Measurements from ENCODE around the gene MFAP3. TPM values are rescaled to one million over a fixed set of nuclear protein-coding genes. Genes with fewer than 3 reads are reported as not detected.

MFAP3 gene
- polyA plus RNA-seq, 2 of the 4 experiments (the other 2 are of a cell fraction) = 25.1 to 38.9 TPM

GRCh38 chr5:154005648-154006047 lies 33.1 kb upstream of the MFAP3 start:
- H3K4me1 ChIP-seq = no peaks in the 10 kb centered on the region
- H3K9me3 ChIP-seq = no peaks in the 10 kb centered on the region
- H3K4me3 ChIP-seq = no peak overlapping the region
- no peak overlapping the region for H3K4me2 ChIP-seq
- TF ChIP-seq ELK1 (IDR thresholded peaks at IDR 0.05; ENCODE audit: low read depth, low read length) = no peak
- TF ChIP-seq HES2 (IDR thresholded peaks at IDR 0.05) = no peak
- TF ChIP-seq JUNB (IDR thresholded peaks at IDR 0.05) = no peak
- no peak for TF ChIP-seq GATA3 (IDR thresholded peaks at IDR 0.05; ENCODE audit: borderline replicate concordance)
- no peak for TF ChIP-seq RAD21 (conservative IDR thresholded peaks at IDR 0.05 in 1 of 2, IDR thresholded peaks at IDR 0.05 in 1 of 2)
- TF ChIP-seq CTCF (IDR thresholded peaks at IDR 0.05) = no peak
- TF ChIP-seq CBX2 (IDR thresholded peaks at IDR 0.05; ENCODE audit: borderline replicate concordance, low read depth) = no peak
- no peak for TF ChIP-seq KDM5A (IDR thresholded peaks at IDR 0.05)
- TF ChIP-seq ZFP36 (IDR thresholded peaks at IDR 0.05; ENCODE audit: borderline replicate concordance, partially characterized antibody) = no peak
- no peak for TF ChIP-seq RCOR1 (IDR thresholded peaks at IDR 0.05; ENCODE audit: low read depth, low read length)
- no peak for TF ChIP-seq HOXB13 (CRISPR knock-in tag; IDR thresholded peaks at IDR 0.05; ENCODE audit: low read depth)
- TF ChIP-seq HOXA7 (CRISPR knock-in tag; IDR thresholded peaks at IDR 0.05) = no peak
- TF ChIP-seq JUN (IDR thresholded peaks at IDR 0.05) = no peak
- TF ChIP-seq RNF2 (IDR thresholded peaks at IDR 0.05; ENCODE audit: borderline replicate concordance, low read depth) = no peak
- POLR2A ChIA-PET = no interaction called here
- ATAC-seq = no peak
- 58% methylated on average over 1 of the region's 1 CpG for WGBS (ENCODE audit: missing lambda C conversion rate)
- H3K27ac ChIP-seq = no peak overlapping the region
- CTCF ChIA-PET = interaction anchor here (1.8 kb wide), 1 partner anchor 31 kb away, joined by 4 read pairs; no protein-coding TSS in a partner anchor
- DNase-seq (ENCODE audit: low read depth in 1 of 2, low spot score in 1 of 2) = no peak
- no peak for FAIRE-seq

GRCh38 chr5:154010660-154011059 lies 28.1 kb upstream of the MFAP3 start:
- WGBS (ENCODE audit: missing lambda C conversion rate) = 24% methylated on average over 3 of the region's 3 CpGs
- TF ChIP-seq FOXS1 (CRISPR knock-in tag; IDR thresholded peaks at IDR 0.05) (no peak), PBX3 (IDR thresholded peaks at IDR 0.05) (no peak), CBX2 (IDR thresholded peaks at IDR 0.05; ENCODE audit: borderline replicate concordance, low read depth) (no peak), POLR2A (IDR thresholded peaks at IDR 0.05; ENCODE audit: low read length) (no peak), JUN (IDR thresholded peaks at IDR 0.05) (no peak), NFE2L2 (conservative IDR thresholded peaks at IDR 0.05; ENCODE audit: low read length) (no peak), ESRRA (IDR thresholded peaks at IDR 0.05; ENCODE audit: borderline replicate concordance, low read length) (no peak), FOSB (CRISPR knock-in tag; IDR thresholded peaks at IDR 0.05) (no peak), RARB (CRISPR knock-in tag; IDR thresholded peaks at IDR 0.05) (no peak)
- POLR2A ChIA-PET = no interaction called here

More at GRCh38 chr5:154010660-154011059, 28.1 kb upstream of the MFAP3 start:
- FAIRE-seq (no peak), DNase-seq (ENCODE audit: low read depth in 1 of 2, low spot score in 1 of 2) (no peak), ATAC-seq (no peak)
- Histone ChIP-seq H3K4me1 (no peaks in the 10 kb centered on the region), H3K4me3 (no peak overlapping the region), H3K27ac (no peak overlapping the region), H3K9me3 (no peaks in the 10 kb centered on the region), H3K4me2 (no peak overlapping the region)
- CTCF ChIA-PET = interaction anchor here (0.8 to 1.6 kb wide), 3 partner anchors 13 to 46 kb away, joined by 3 to 5 read pairs (median 3); no protein-coding TSS in a partner anchor
